A673 (cell line): ENCODE results near the gene CYTH2.

Experiments
- EZH2 ChIP-seq: fragments of 200-600 bp; sonication (generic); IDR thresholded peaks from 2 replicates; pipeline ENCODE4 v1.6.1; 2017; ENCODE audit warnings: borderline replicate concordance, low read depth, mild to moderate bottlenecking, mixed read lengths, antibody characterized with exemption, low read length; ENCODE audit not compliant: poor library complexity, severe bottlenecking
- TF ChIP-seq, protein P1 (sequence below): fragments of 300-800, 200-600 bp; sonication (generic); conservative IDR thresholded peaks from 2 replicates; pipeline ENCODE4 v1.5.1; 2017; ENCODE audit warnings: low read depth, mild to moderate bottlenecking, antibody characterized with exemption, low read length, moderate library complexity, mixed read lengths

DNA sequence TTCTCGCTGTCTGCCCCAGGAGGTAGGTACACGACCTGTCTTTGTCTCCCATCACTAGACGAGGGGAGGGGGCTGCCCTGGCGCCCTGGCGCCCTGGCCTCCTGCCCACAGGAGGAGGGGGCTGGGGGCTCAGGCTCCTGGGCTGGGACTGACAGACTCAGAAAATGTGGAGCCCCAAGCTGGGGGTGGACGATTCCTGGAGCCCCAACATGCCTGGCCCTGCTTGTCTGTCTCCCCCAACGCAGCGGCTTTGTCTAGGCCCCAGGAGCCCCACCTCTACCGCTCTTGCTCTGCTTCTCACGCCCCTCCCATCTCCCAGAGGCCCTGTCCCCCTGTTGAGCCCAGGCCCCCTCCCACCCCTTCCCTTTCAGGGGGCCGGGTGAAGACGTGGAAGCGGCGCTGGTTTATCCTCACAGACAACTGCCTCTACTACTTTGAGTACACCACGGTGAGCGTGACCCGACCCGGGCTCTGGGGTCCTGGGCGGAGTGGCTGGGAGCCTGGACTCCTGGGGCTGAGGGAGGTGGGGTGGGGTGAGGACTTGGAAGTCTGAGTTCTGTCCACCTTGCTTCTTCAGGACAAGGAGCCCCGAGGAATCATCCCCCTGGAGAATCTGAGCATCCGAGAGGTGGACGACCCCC lies 8.6 kb downstream of the CYTH2 start:
- TF ChIP-seq, protein P1, sequence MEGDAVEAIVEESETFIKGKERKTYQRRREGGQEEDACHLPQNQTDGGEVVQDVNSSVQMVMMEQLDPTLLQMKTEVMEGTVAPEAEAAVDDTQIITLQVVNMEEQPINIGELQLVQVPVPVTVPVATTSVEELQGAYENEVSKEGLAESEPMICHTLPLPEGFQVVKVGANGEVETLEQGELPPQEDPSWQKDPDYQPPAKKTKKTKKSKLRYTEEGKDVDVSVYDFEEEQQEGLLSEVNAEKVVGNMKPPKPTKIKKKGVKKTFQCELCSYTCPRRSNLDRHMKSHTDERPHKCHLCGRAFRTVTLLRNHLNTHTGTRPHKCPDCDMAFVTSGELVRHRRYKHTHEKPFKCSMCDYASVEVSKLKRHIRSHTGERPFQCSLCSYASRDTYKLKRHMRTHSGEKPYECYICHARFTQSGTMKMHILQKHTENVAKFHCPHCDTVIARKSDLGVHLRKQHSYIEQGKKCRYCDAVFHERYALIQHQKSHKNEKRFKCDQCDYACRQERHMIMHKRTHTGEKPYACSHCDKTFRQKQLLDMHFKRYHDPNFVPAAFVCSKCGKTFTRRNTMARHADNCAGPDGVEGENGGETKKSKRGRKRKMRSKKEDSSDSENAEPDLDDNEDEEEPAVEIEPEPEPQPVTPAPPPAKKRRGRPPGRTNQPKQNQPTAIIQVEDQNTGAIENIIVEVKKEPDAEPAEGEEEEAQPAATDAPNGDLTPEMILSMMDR = no peak
- TF ChIP-seq EZH2 = no peak
